ENCODE measurements around the gene COA1.

DNA sequence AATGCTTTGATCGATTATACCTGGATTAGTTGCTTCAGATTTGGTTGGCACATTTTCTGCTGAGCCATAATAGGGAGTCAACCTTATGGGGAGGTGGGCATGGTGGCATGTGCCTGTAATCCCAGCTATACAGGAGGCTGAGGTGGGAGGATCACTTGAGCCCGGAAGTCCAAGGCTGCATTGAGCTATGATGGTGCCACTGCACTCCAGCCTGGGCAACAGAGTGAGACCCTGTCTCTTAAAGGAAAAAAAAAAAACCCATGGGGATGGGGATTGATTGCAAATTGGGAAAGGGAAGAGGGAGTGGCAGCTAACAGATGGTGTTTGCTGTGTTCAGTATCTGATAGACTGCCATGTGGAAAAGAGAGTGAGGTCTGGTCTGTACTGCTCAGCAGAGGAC is 135.3 kb downstream of the COA1 start:
- TF ChIP-seq PPARA (CRISPR knock-in tag; IDR thresholded peaks at IDR 0.05; ENCODE audit: borderline replicate concordance) = no peak
- TF ChIP-seq, protein P1, sequence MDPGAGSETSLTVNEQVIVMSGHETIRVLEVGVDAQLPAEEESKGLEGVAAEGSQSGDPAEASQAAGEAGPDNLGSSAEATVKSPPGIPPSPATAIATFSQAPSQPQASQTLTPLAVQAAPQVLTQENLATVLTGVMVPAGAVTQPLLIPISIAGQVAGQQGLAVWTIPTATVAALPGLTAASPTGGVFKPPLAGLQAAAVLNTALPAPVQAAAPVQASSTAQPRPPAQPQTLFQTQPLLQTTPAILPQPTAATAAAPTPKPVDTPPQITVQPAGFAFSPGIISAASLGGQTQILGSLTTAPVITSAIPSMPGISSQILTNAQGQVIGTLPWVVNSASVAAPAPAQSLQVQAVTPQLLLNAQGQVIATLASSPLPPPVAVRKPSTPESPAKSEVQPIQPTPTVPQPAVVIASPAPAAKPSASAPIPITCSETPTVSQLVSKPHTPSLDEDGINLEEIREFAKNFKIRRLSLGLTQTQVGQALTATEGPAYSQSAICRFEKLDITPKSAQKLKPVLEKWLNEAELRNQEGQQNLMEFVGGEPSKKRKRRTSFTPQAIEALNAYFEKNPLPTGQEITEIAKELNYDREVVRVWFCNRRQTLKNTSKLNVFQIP (CRISPR knock-in tag; IDR thresholded peaks at IDR 0.05; ENCODE audit: borderline replicate concordance, low read depth) = no peak

Data from SK-N-SH treated with all-trans-retinoic acid at 6 μM for 48 hours (cell line).